ENCODE measurements around the gene SMIM13.
"Not testable (repeated sequence)": the region's sequence is repeated elsewhere in the genome, so short reads cannot be mapped to it uniquely, and the experiment has no call there.

The SMIM13 gene

GRCh38 chr6:11066505-11067347 lies 26.9 kb upstream of the SMIM13 start:
- Mint-ChIP-seq H3K27ac (no peak overlapping the region), H3K36me3 (ENCODE audit: low read depth) (no peaks in the 10 kb centered on the region), H3K27me3 (peaks cover 10% of the 10 kb centered on the region), H3K4me3 (no peak overlapping the region), H3K9me3 (no peaks in the 10 kb centered on the region), H3K4me1 (ENCODE audit: low read depth) (no peaks in the 10 kb centered on the region)
- DNase-seq: no peak

- H3K4me3 Mint-ChIP-seq: no peak overlapping the region
- H3K27ac Mint-ChIP-seq: no peak overlapping the region
- H3K4me1 Mint-ChIP-seq (ENCODE audit: low read depth): no peaks in the 10 kb centered on the region
- H3K27me3 Mint-ChIP-seq: peaks cover 10% of the 10 kb centered on the region
- no peaks in the 10 kb centered on the region for H3K9me3 Mint-ChIP-seq
- no peak for DNase-seq
- no peaks in the 10 kb centered on the region for H3K36me3 Mint-ChIP-seq (ENCODE audit: low read depth)
Measured at GRCh38 chr6:11067348-11067747, 26.3 kb upstream of the SMIM13 start.

- no peaks in the 10 kb centered on the region for H3K4me1 Mint-ChIP-seq (ENCODE audit: low read depth)
- DNase-seq: no peak
Measured at GRCh38 chr6:11069760-11070159, 23.9 kb upstream of the SMIM13 start.

GRCh38 chr6:11072101-11072500 lies 21.5 kb upstream of the SMIM13 start:
- no peak overlapping the region for H3K27ac Mint-ChIP-seq
- H3K4me3 Mint-ChIP-seq: no peak overlapping the region
- no peaks in the 10 kb centered on the region for H3K9me3 Mint-ChIP-seq
- H3K4me1 Mint-ChIP-seq (ENCODE audit: low read depth): no peaks in the 10 kb centered on the region
- H3K27me3 Mint-ChIP-seq: no peaks in the 10 kb centered on the region
- DNase-seq: no peak
- H3K36me3 Mint-ChIP-seq (ENCODE audit: low read depth): no peaks in the 10 kb centered on the region

More at GRCh38 chr6:11069760-11070159, 23.9 kb upstream of the SMIM13 start:
- no peak overlapping the region for H3K4me3 Mint-ChIP-seq
- H3K27ac Mint-ChIP-seq: no peak overlapping the region
- H3K36me3 Mint-ChIP-seq (ENCODE audit: low read depth): no peaks in the 10 kb centered on the region
- no peaks in the 10 kb centered on the region for H3K9me3 Mint-ChIP-seq
- H3K27me3 Mint-ChIP-seq: no peaks in the 10 kb centered on the region

- H3K9me3 Mint-ChIP-seq: no peaks in the 10 kb centered on the region
- H3K36me3 Mint-ChIP-seq (ENCODE audit: low read depth): no peaks in the 10 kb centered on the region
- no peaks in the 10 kb centered on the region for H3K4me1 Mint-ChIP-seq (ENCODE audit: low read depth)
- DNase-seq: no peak
- no peak overlapping the region for H3K4me3 Mint-ChIP-seq
- H3K27ac Mint-ChIP-seq: no peak overlapping the region
- H3K27me3 Mint-ChIP-seq: no peaks in the 10 kb centered on the region
Measured at GRCh38 chr6:11076540-11076939, 17.1 kb upstream of the SMIM13 start.

- no peak overlapping the region for H3K27ac Mint-ChIP-seq
- H3K27me3 Mint-ChIP-seq: no peaks in the 10 kb centered on the region
- H3K36me3 Mint-ChIP-seq (ENCODE audit: low read depth): no peaks in the 10 kb centered on the region
- H3K4me3 Mint-ChIP-seq: no peak overlapping the region
- no peaks in the 10 kb centered on the region for H3K4me1 Mint-ChIP-seq (ENCODE audit: low read depth)
- no peaks in the 10 kb centered on the region for H3K9me3 Mint-ChIP-seq
- DNase-seq: no peak
Measured at GRCh38 chr6:11078266-11078665, 15.4 kb upstream of the SMIM13 start.

- no peak for DNase-seq
- H3K36me3 Mint-ChIP-seq (ENCODE audit: low read depth): no peaks in the 10 kb centered on the region
- no peaks in the 10 kb centered on the region for H3K9me3 Mint-ChIP-seq
- H3K27ac Mint-ChIP-seq: no peak overlapping the region
- no peaks in the 10 kb centered on the region for H3K27me3 Mint-ChIP-seq
- H3K4me3 Mint-ChIP-seq: no peak overlapping the region
- no peaks in the 10 kb centered on the region for H3K4me1 Mint-ChIP-seq (ENCODE audit: low read depth)
Measured at GRCh38 chr6:11080296-11080695, 13.3 kb upstream of the SMIM13 start.

GRCh38 chr6:11083491-11083890 lies 10.1 kb upstream of the SMIM13 start:
- peaks cover 3% of the 10 kb centered on the region for H3K27me3 Mint-ChIP-seq
- H3K36me3 Mint-ChIP-seq (ENCODE audit: low read depth): no peaks in the 10 kb centered on the region
- no peaks in the 10 kb centered on the region for H3K4me1 Mint-ChIP-seq (ENCODE audit: low read depth)
- DNase-seq: no peak
- no peaks in the 10 kb centered on the region for H3K9me3 Mint-ChIP-seq
- H3K4me3 Mint-ChIP-seq: no peak overlapping the region
- H3K27ac Mint-ChIP-seq: no peak overlapping the region

- Mint-ChIP-seq H3K4me3 (no peak overlapping the region), H3K9me3 (no peaks in the 10 kb centered on the region), H3K27ac (no peak overlapping the region), H3K4me1 (ENCODE audit: low read depth) (no peaks in the 10 kb centered on the region), H3K36me3 (ENCODE audit: low read depth) (no peaks in the 10 kb centered on the region), H3K27me3 (peaks cover 3% of the 10 kb centered on the region)
- no peak for DNase-seq
Measured at GRCh38 chr6:11083956-11084355, 9.7 kb upstream of the SMIM13 start.

GRCh38 chr6:11085758-11086435 lies 7.7 kb upstream of the SMIM13 start:
- Mint-ChIP-seq H3K36me3 (ENCODE audit: low read depth) (no peaks in the 10 kb centered on the region), H3K27me3 (peaks cover 3% of the 10 kb centered on the region), H3K27ac (no peak overlapping the region), H3K9me3 (no peaks in the 10 kb centered on the region), H3K4me3 (no peak overlapping the region), H3K4me1 (ENCODE audit: low read depth) (no peaks in the 10 kb centered on the region)
- no peak for DNase-seq

- not testable (repeated sequence) for H3K27ac Mint-ChIP-seq; H3K4me1 Mint-ChIP-seq (ENCODE audit: low read depth); DNase-seq; H3K9me3 Mint-ChIP-seq; H3K36me3 Mint-ChIP-seq (ENCODE audit: low read depth); H3K27me3 Mint-ChIP-seq; H3K4me3 Mint-ChIP-seq
Measured at GRCh38 chr6:11087141-11087812, 6.4 kb upstream of the SMIM13 start.

- Mint-ChIP-seq H3K9me3 (no peaks in the 10 kb centered on the region), H3K4me1 (ENCODE audit: low read depth) (peaks cover 9% of the 10 kb centered on the region), H3K36me3 (ENCODE audit: low read depth) (peaks cover 11% of the 10 kb centered on the region), H3K4me3 (no peak overlapping the region), H3K27me3 (peaks cover 3% of the 10 kb centered on the region), H3K27ac (no peak overlapping the region)
- no peak for DNase-seq
Measured at GRCh38 chr6:11089695-11090094, 3.9 kb upstream of the SMIM13 start.

- H3K27me3 Mint-ChIP-seq, H3K4me3 Mint-ChIP-seq, DNase-seq, H3K27ac Mint-ChIP-seq, H3K9me3 Mint-ChIP-seq: not testable (repeated sequence)
- peaks cover 22% of the 10 kb centered on the region for H3K4me1 Mint-ChIP-seq (ENCODE audit: low read depth)
- peaks cover 14% of the 10 kb centered on the region for H3K36me3 Mint-ChIP-seq (ENCODE audit: low read depth)
Measured at GRCh38 chr6:11091141-11091540, 2.5 kb upstream of the SMIM13 start.

- H3K9me3 Mint-ChIP-seq: no peaks in the 10 kb centered on the region
- peak overlapping the region; percentile 94 for H3K4me3 Mint-ChIP-seq
- no peak for DNase-seq
- peaks cover 26% of the 10 kb centered on the region for H3K36me3 Mint-ChIP-seq (ENCODE audit: low read depth)
- peaks cover 28% of the 10 kb centered on the region for H3K4me1 Mint-ChIP-seq (ENCODE audit: low read depth)
- peak overlapping the region; percentile 98 for H3K27ac Mint-ChIP-seq
- H3K27me3 Mint-ChIP-seq: no peaks in the 10 kb centered on the region
Measured at GRCh38 chr6:11092668-11093375, 812 bp upstream of the SMIM13 start.
